Colonic mucosa (tissue), 4 donors: Measurements from ENCODE around the gene ITPR3. TPM values are rescaled to one million over a fixed set of nuclear protein-coding genes. Genes with fewer than 3 reads are reported as not detected.

Source experiments
- DNase-seq: peaks from one replicate; pipeline ENCODE4 v3.0.0-alpha.2; 2020
- H3K27ac ChIP-seq: fragments of 200-600 bp; one replicate; pipeline ENCODE4 v1.8.0; 2021
- H3K27me3 ChIP-seq: fragments of 200-600 bp; one replicate; pipeline ENCODE4 v1.8.0; 2021
- H3K36me3 ChIP-seq: fragments of 200-600 bp; one replicate; pipeline ENCODE4 v1.8.0; 2021
- H3K4me1 ChIP-seq: fragments of 200-600 bp; one replicate; pipeline ENCODE4 v1.8.0; 2021; ENCODE audit warnings: mild to moderate bottlenecking
- H3K4me3 ChIP-seq: fragments of 200-600 bp; one replicate; pipeline ENCODE4 v1.8.0; 2021
- H3K9ac ChIP-seq, 2 donors: one replicate each; pipeline ENCODE4 v1.7.0; 2013; ENCODE audit warnings: control low read depth in 2 of 2, low read depth in 2 of 2, low read length in 2 of 2
- H3K9me3 ChIP-seq: fragments of 200-600 bp; one replicate; pipeline ENCODE4 v1.8.0; 2021
- CTCF ChIP-seq: fragments of 200-600 bp; IDR thresholded peaks from one replicate; pipeline ENCODE4 v1.8.0; 2022; ENCODE audit warnings: antibody characterized with exemption, mild to moderate bottlenecking
- intact Hi-C: fragments of 100-400 bp; cut with DNase I; formaldehyde crosslinking; loops from one replicate; pipeline ENCODE4 v1.14.1; 2022
- total RNA-seq, 2 donors: library from RNA; stranded (reverse); fragmentation: NEBNext Ultra II Directional in 1 of 2; extraction: Animal tissue kit (Norgen Biotek cat#: 25700) in 1 of 2; gene quantifications; one replicate each; pipeline ENCODE4 v1.2.1, GENCODE V29; 2021
- donor health status: healthy.
- donor health status: DM: no; HTN: no; CAD: no.
- donor health status: DM: no; HTN: no; CAD: no.

Gene ITPR3
- total RNA-seq, 2 donors from 2014 or later = 86.2 to 119 TPM

GRCh38 chr6:33724102-33725023 lies 103.2 kb downstream of the ITPR3 start:
- Histone ChIP-seq H3K27me3 (no peaks in the 10 kb centered on the region), H3K27ac (no peak overlapping the region)

GRCh38 chr6:33725222-33725621 lies 104.1 kb downstream of the ITPR3 start:
- Histone ChIP-seq H3K27ac (no peak overlapping the region), H3K36me3 (no peaks in the 10 kb centered on the region), H3K9me3 (no peaks in the 10 kb centered on the region), H3K27me3 (no peaks in the 10 kb centered on the region), H3K4me1 (no peaks in the 10 kb centered on the region), H3K9ac (no peak overlapping the region), H3K4me3 (no peak overlapping the region)
- DNase-seq = no peak
- TF ChIP-seq CTCF = no peak
- intact Hi-C loops = no loop called here

More at GRCh38 chr6:33724102-33725023, 103.2 kb downstream of the ITPR3 start:
- H3K9me3 ChIP-seq = no peaks in the 10 kb centered on the region
- H3K4me3 ChIP-seq = no peak overlapping the region
- no peaks in the 10 kb centered on the region for H3K36me3 ChIP-seq
- TF ChIP-seq CTCF = no peak
- intact Hi-C loops = no loop called here
- no peak for DNase-seq
- no peaks in the 10 kb centered on the region for H3K4me1 ChIP-seq
- no peak overlapping the region for H3K9ac ChIP-seq

- no peaks in the 10 kb centered on the region for H3K9me3 ChIP-seq
- intact Hi-C loops = no loop called here
- H3K36me3 ChIP-seq = no peaks in the 10 kb centered on the region
- TF ChIP-seq CTCF = no peak
- H3K27me3 ChIP-seq = no peaks in the 10 kb centered on the region
- H3K9ac ChIP-seq = no peak overlapping the region
- no peaks in the 10 kb centered on the region for H3K4me1 ChIP-seq
- H3K27ac ChIP-seq = no peak overlapping the region
- H3K4me3 ChIP-seq = no peak overlapping the region
- DNase-seq = no peak
Measured at GRCh38 chr6:33725891-33726673, 105.0 kb downstream of the ITPR3 start.

- no peaks in the 10 kb centered on the region for H3K4me1 ChIP-seq
- no peaks in the 10 kb centered on the region for H3K27me3 ChIP-seq
- H3K9ac ChIP-seq = no peak overlapping the region
- no peaks in the 10 kb centered on the region for H3K9me3 ChIP-seq
- intact Hi-C loops = no loop called here
- no peak for DNase-seq
- TF ChIP-seq CTCF = no peak
- H3K27ac ChIP-seq = no peak overlapping the region
- H3K4me3 ChIP-seq = no peak overlapping the region
- H3K36me3 ChIP-seq = no peaks in the 10 kb centered on the region
Measured at GRCh38 chr6:33726696-33727095, 105.6 kb downstream of the ITPR3 start.

GRCh38 chr6:33727126-33727525 lies 106.0 kb downstream of the ITPR3 start:
- Histone ChIP-seq H3K4me1 (no peaks in the 10 kb centered on the region), H3K27me3 (no peaks in the 10 kb centered on the region), H3K9me3 (no peaks in the 10 kb centered on the region), H3K36me3 (no peaks in the 10 kb centered on the region), H3K4me3 (no peak overlapping the region), H3K27ac (no peak overlapping the region), H3K9ac (no peak overlapping the region)
- intact Hi-C loops = no loop called here
- no peak for TF ChIP-seq CTCF
- no peak for DNase-seq
